GM12878 (cell line): ENCODE measurements around the gene CALN1. TPM values are rescaled to one million over a fixed set of nuclear protein-coding genes. Genes with fewer than 3 reads are reported as not detected.

ENCODE experiments used
- ATAC-seq: fragments of 200-7000 bp; cut with Tn5 transposase; 3 replicates; pipeline ENCODE4 v1.9.1; 2020; ENCODE audit warnings: mild to moderate bottlenecking, moderate library complexity
- BruUV-seq: library from RNA; stranded (reverse); fragments of 400-500 nt; replicated peaks from 2 replicates; lab custom pipeline; 2021; lab: Mats Ljungman, UMichigan
- CTCF ChIA-PET: fragments of 300-600 bp; sonication (Branson Sonifier 250); formaldehyde crosslinking; extraction: SDS; loops from one replicate; lab custom pipeline; 2021; ENCODE audit warnings: inconsistent platforms; lab: Yijun Ruan, JAX
- POLR2A ChIA-PET: fragments of 350-600 bp; formaldehyde crosslinking; extraction: SDS; loops from one replicate; lab custom pipeline; 2021; ENCODE audit warnings: inconsistent platforms; lab: Charles Lee
- RAD21 ChIA-PET: fragments of 300-600 bp; sonication (Branson Sonifier 250); formaldehyde crosslinking; loops from one replicate; lab custom pipeline; 2023; ENCODE audit warnings: antibody characterized with exemption; ENCODE audit not compliant: unreplicated experiment; lab: Charles Lee
- SMC1A ChIA-PET: fragments of 300-600 bp; sonication (Branson Sonifier 250); formaldehyde crosslinking; loops from one replicate; lab custom pipeline; 2023; ENCODE audit not compliant: unreplicated experiment, uncharacterized antibody; lab: Charles Lee
- DNase-seq: peaks from one replicate; pipeline ENCODE4 v3.0.0-alpha.2; 2011; ENCODE audit warnings: low read depth, low spot score
- FAIRE-seq: peaks from 3 replicates; lab custom pipeline; 2011; peaks lifted over from hg19 to GRCh38; lab: Jason Lieb, UNC
- H2AFZ ChIP-seq: 2 replicates; pipeline ENCODE4 v1.6.0; 2011; ENCODE audit warnings: low read depth, low read length, control low read depth; ENCODE audit not compliant: control insufficient read depth
- H3K27ac ChIP-seq: 2 replicates; pipeline ENCODE4 v1.5.1; 2011; ENCODE audit warnings: control low read depth; ENCODE audit not compliant: control insufficient read depth, insufficient read depth
- H3K27me3 ChIP-seq, 2 experiments: replicated peaks in 1 of 2; 2 replicates each; pipeline versions ENCODE4 v1.6.0 to v1.6.1; 2011; ENCODE audit warnings: low read length in 1 of 2; ENCODE audit not compliant: control insufficient read depth in 2 of 2, insufficient read depth in 2 of 2
- H3K36me3 ChIP-seq, 2 experiments: 2 replicates each; pipeline ENCODE4 v1.5.1; 2011; ENCODE audit warnings: low read length in 1 of 2; ENCODE audit not compliant: control insufficient read depth in 2 of 2, insufficient read depth in 2 of 2
- H3K4me1 ChIP-seq: 2 replicates; pipeline ENCODE4 v1.6.1; 2011; ENCODE audit warnings: mild to moderate bottlenecking, low read length, moderate library complexity, mixed read lengths; ENCODE audit not compliant: control insufficient read depth, insufficient read depth
- H3K4me2 ChIP-seq: 2 replicates; pipeline ENCODE4 v1.6.0; 2011; ENCODE audit warnings: control low read depth; ENCODE audit not compliant: control insufficient read depth, insufficient read depth
- H3K4me3 ChIP-seq: fragments of 200-600 bp; sonication (generic); 2 replicates; pipeline ENCODE4 v1.5.1; 2016
- H3K79me2 ChIP-seq: 2 replicates; pipeline ENCODE4 v1.6.0; 2011; ENCODE audit warnings: low read length; ENCODE audit not compliant: control insufficient read depth, insufficient read depth
- H3K9ac ChIP-seq: 2 replicates; pipeline ENCODE4 v1.8.0; 2011; ENCODE audit warnings: low read length, control low read depth, mixed read lengths; ENCODE audit not compliant: control insufficient read depth, insufficient read depth
- H3K9me3 ChIP-seq: replicated peaks from 3 replicates; pipeline ENCODE4 v1.5.1; 2011; ENCODE audit warnings: mild to moderate bottlenecking, low read length; ENCODE audit not compliant: control insufficient read depth, insufficient read depth
- H4K20me1 ChIP-seq: 2 replicates; pipeline ENCODE4 v1.6.0; 2011; ENCODE audit not compliant: control insufficient read depth, insufficient read depth
- BACH1 ChIP-seq: fragments of 450-650 bp; IDR thresholded peaks from 2 replicates; pipeline ENCODE4 v1.6.1; 2017; ENCODE audit warnings: mild to moderate bottlenecking, borderline replicate concordance
- FOXM1 ChIP-seq: IDR thresholded peaks from 2 replicates; pipeline ENCODE4 v1.6.1; 2012; ENCODE audit warnings: low read depth, mild to moderate bottlenecking, inconsistent platforms, low read length, moderate library complexity
- GATAD2B ChIP-seq: fragments of 450-650 bp; conservative IDR thresholded peaks from 2 replicates; pipeline ENCODE4 v1.6.1; 2017; ENCODE audit warnings: low read depth, mild to moderate bottlenecking, moderate library complexity
- KDM1A ChIP-seq: fragments of 200-600 bp; sonication (generic); IDR thresholded peaks from 2 replicates; pipeline ENCODE4 v1.6.1; 2016; ENCODE audit warnings: borderline replicate concordance
- MTA3 ChIP-seq: IDR thresholded peaks from 2 replicates; pipeline ENCODE4 v1.6.1; 2012; ENCODE audit warnings: low read length, inconsistent platforms, borderline replicate concordance
- MYC ChIP-seq: IDR thresholded peaks from 2 replicates; pipeline ENCODE4 v1.6.1; 2011; ENCODE audit warnings: mild to moderate bottlenecking, low read length, moderate library complexity, inconsistent platforms; ENCODE audit not compliant: insufficient read depth, insufficient replicate concordance, insufficient read length, severe bottlenecking
- PAX8 ChIP-seq: fragments of 450-650 bp; IDR thresholded peaks from 2 replicates; pipeline ENCODE4 v1.6.1; 2017; ENCODE audit warnings: mild to moderate bottlenecking, moderate library complexity
- SMC3 ChIP-seq: IDR thresholded peaks from 2 replicates; pipeline ENCODE4 v1.6.1; 2011; ENCODE audit warnings: low read length, improper control_type of control experiment, borderline replicate concordance
- SPI1 ChIP-seq: IDR thresholded peaks from 2 replicates; pipeline ENCODE4 v1.6.1; 2011; ENCODE audit warnings: low read depth, mild to moderate bottlenecking, low read length, moderate library complexity, borderline replicate concordance; ENCODE audit not compliant: insufficient read depth
- TARDBP ChIP-seq: IDR thresholded peaks from 2 replicates; pipeline ENCODE4 v1.6.1; 2016; ENCODE audit warnings: borderline replicate concordance
- TCF7 ChIP-seq: IDR thresholded peaks from 2 replicates; pipeline ENCODE4 v1.6.1; 2014; ENCODE audit warnings: antibody characterized with exemption, borderline replicate concordance
- ZBED1 ChIP-seq: IDR thresholded peaks from 2 replicates; pipeline ENCODE4 v1.6.1; 2016; ENCODE audit warnings: borderline replicate concordance
- ZNF622 ChIP-seq: fragments of 450-650 bp; IDR thresholded peaks from 2 replicates; pipeline ENCODE4 v1.6.1; 2017; ENCODE audit warnings: mild to moderate bottlenecking, inconsistent platforms
- WGBS: methylation state at CpG from one replicate; pipeline ENCODE4 v1.1.6; 2016; ENCODE audit warnings: low lambda C conversion rate; ENCODE audit not compliant: insufficient replicate concordance, insufficient coverage; ENCODE audit errors: missing lambda C conversion rate; 5-methylcytosine and 5-hydroxymethylcytosine counted together
- in situ Hi-C: fragments of 300-500 bp; cut with MboI; formaldehyde crosslinking; loops from 9 replicates; pipeline ENCODE4 v1.14.3; 2018; ENCODE audit warnings: mixed read lengths
- intact Hi-C: fragments of 100-400 bp; cut with micrococcal nuclease; formaldehyde crosslinking; loops from one replicate; pipeline ENCODE4 v1.14.2; 2022; ENCODE audit not compliant: unreplicated experiment
- polyA plus RNA-seq, 11 experiments: library from polyadenylated mRNA; depleted of rRNA in 4 of 11; unstranded in 6 of 11; stranded (reverse) in 5 of 11; fragments of >200 nt; fragmentation: Nextera tagmentation in 4 of 11; fragmentation: Illumina TruSeq in 1 of 11; extraction: Ambion mirVana in 4 of 11; extraction: Trizol in 1 of 11; gene quantifications; 1 replicate in 1 of 11; 2 replicates in 10 of 11; pipeline versions ENCODE4 v1.2.1 to v1.2.3, GENCODE V29; 2011 to 2016; ENCODE audit warnings: inconsistent platforms in 2 of 11, missing spikeins in 2 of 11, low read depth in 1 of 11
- total RNA-seq, 4 experiments: library from RNA; depleted of rRNA in 3 of 4; stranded (reverse); fragments of >200 nt in 3 of 4; fragmentation: Illumina TruSeq in 1 of 4; extraction: Trizol in 1 of 4; gene quantifications; 2 replicates each; pipeline versions ENCODE4 v1.2.1 to v1.2.3, GENCODE V29; 2013 to 2021
- TF ChIP-seq, protein P1 (sequence below): fragments of 450-650 bp; IDR thresholded peaks from 2 replicates; pipeline ENCODE4 v1.6.1; 2016; ENCODE audit warnings: mild to moderate bottlenecking
- TF ChIP-seq, protein P2 (sequence below): fragments of 450-650 bp; formaldehyde crosslinking; IDR thresholded peaks from 2 replicates; pipeline ENCODE4 v1.5.0; 2022; ENCODE audit warnings: mild to moderate bottlenecking, missing genetic modification characterization

Gene CALN1
- total and polyA plus RNA-seq, 10 of the 15 experiments (the other 5 are each of a cell fraction or from before 2014, with no cell fraction given) = 0.48 to 15.3 (median 1.6) TPM

GRCh38 chr7:71746006-71746405 lies 666.1 kb downstream of the CALN1 start:
- Histone ChIP-seq H3K9me3 (no peaks in the 10 kb centered on the region; the same call in 2 of the 3 replicates), H3K79me2 (no peaks in the 10 kb centered on the region), H2AFZ (no peak overlapping the region), H3K4me1 (no peaks in the 10 kb centered on the region), H3K27me3 (no peaks in the 10 kb centered on the region), H4K20me1 (no peaks in the 10 kb centered on the region), H3K9ac (no peak overlapping the region), H3K36me3 (no peaks in the 10 kb centered on the region), H3K4me3 (no peak overlapping the region), H3K27ac (no peak overlapping the region), H3K4me2 (no peak overlapping the region)
- TF ChIP-seq ZBED1 (no peak), PAX8 (no peak), MTA3 (no peak), SMC3 (no peak), MYC (no peak), BACH1 (no peak), TARDBP (no peak), FOXM1 (no peak)
- FAIRE-seq (no peak), DNase-seq (no peak), ATAC-seq (no peak)
- RAD21 ChIA-PET = no interaction called here
- 57% methylated on average over 5 of the region's 5 CpGs for WGBS
- no TSS peak for BruUV-seq
- SMC1A ChIA-PET = no interaction called here
- CTCF ChIA-PET = interaction anchor here (0.9 kb wide), 1 partner anchor 917 kb away, joined by 3 read pairs; no protein-coding TSS in a partner anchor
- intact Hi-C loops (no loop called here), in situ Hi-C loops (loop anchor here (25.0 kb wide), 1 partner anchor 1041 kb away; no protein-coding TSS in a partner anchor)
- POLR2A ChIA-PET = no interaction called here

- FAIRE-seq (no peak), ATAC-seq (no peak), DNase-seq (no peak)
- ChIA-PET POLR2A (no interaction called here), RAD21 (no interaction called here), CTCF (no interaction called here), SMC1A (no interaction called here)
- Histone ChIP-seq H2AFZ (no peak overlapping the region), H3K4me1 (no peaks in the 10 kb centered on the region), H3K4me2 (no peak overlapping the region), H3K79me2 (no peaks in the 10 kb centered on the region), H3K27me3 (no peaks in the 10 kb centered on the region), H3K27ac (no peak overlapping the region), H3K9ac (no peak overlapping the region), H4K20me1 (no peaks in the 10 kb centered on the region), H3K4me3 (no peak overlapping the region), H3K9me3 (no peaks in the 10 kb centered on the region), H3K36me3 (no peaks in the 10 kb centered on the region)
- WGBS = 40% methylated on average over 5 of the region's 5 CpGs
- intact Hi-C loops = no loop called here
- BruUV-seq = no TSS peak
- in situ Hi-C loops = loop anchor here (25.0 kb wide), 1 partner anchor 1047 kb away; no protein-coding TSS in a partner anchor
- no peak for TF ChIP-seq GATAD2B
- TF ChIP-seq KDM1A = no peak
- TF ChIP-seq SPI1 = no peak
- TF ChIP-seq ZNF622 = no peak
- TF ChIP-seq TCF7 = no peak
- TF ChIP-seq, protein P1, sequence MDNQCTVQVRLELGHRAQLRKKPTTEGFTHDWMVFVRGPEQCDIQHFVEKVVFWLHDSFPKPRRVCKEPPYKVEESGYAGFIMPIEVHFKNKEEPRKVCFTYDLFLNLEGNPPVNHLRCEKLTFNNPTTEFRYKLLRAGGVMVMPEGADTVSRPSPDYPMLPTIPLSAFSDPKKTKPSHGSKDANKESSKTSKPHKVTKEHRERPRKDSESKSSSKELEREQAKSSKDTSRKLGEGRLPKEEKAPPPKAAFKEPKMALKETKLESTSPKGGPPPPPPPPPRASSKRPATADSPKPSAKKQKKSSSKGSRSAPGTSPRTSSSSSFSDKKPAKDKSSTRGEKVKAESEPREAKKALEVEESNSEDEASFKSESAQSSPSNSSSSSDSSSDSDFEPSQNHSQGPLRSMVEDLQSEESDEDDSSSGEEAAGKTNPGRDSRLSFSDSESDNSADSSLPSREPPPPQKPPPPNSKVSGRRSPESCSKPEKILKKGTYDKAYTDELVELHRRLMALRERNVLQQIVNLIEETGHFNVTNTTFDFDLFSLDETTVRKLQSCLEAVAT = no peak
- TF ChIP-seq, protein P2, sequence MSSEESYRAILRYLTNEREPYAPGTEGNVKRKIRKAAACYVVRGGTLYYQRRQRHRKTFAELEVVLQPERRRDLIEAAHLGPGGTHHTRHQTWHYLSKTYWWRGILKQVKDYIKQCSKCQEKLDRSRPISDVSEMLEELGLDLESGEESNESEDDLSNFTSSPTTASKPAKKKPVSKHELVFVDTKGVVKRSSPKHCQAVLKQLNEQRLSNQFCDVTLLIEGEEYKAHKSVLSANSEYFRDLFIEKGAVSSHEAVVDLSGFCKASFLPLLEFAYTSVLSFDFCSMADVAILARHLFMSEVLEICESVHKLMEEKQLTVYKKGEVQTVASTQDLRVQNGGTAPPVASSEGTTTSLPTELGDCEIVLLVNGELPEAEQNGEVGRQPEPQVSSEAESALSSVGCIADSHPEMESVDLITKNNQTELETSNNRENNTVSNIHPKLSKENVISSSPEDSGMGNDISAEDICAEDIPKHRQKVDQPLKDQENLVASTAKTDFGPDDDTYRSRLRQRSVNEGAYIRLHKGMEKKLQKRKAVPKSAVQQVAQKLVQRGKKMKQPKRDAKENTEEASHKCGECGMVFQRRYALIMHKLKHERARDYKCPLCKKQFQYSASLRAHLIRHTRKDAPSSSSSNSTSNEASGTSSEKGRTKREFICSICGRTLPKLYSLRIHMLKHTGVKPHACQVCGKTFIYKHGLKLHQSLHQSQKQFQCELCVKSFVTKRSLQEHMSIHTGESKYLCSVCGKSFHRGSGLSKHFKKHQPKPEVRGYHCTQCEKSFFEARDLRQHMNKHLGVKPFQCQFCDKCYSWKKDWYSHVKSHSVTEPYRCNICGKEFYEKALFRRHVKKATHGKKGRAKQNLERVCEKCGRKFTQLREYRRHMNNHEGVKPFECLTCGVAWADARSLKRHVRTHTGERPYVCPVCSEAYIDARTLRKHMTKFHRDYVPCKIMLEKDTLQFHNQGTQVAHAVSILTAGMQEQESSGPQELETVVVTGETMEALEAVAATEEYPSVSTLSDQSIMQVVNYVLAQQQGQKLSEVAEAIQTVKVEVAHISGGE (CRISPR knock-in tag) = no peak
These were observed 672.0 kb downstream of the CALN1 start for GRCh38 chr7:71740174-71740560.
